Left colon (tissue), 2 donors: Measurements from ENCODE around the gene GCC1. TPM values are rescaled to one million over a fixed set of nuclear protein-coding genes. Genes with fewer than 3 reads are reported as not detected.

Experiments used
- ATAC-seq: fragments of 200-7000 bp; cut with Tn5 transposase; one replicate; pipeline ENCODE4 v1.9.1; 2020; ENCODE audit warnings: mild to moderate bottlenecking, moderate library complexity
- DNase-seq, 2 donors: peaks; one replicate each; pipeline ENCODE4 v3.0.0-alpha.2; 2020
- intact Hi-C, 2 donors: fragments of 100-400 bp; cut with DNase I in 1 of 2; cut with micrococcal nuclease in 1 of 2; formaldehyde crosslinking; loops; one replicate each; pipeline versions ENCODE4 v1.11.2 to v1.14.0; 2022; cut with DNase I, micrococcal nuclease
- long read RNA-seq: library from polyadenylated mRNA; unstranded; transcript quantifications from one replicate; pipeline ENCODE4 v2.0.0, GENCODE V29; 2021
- total RNA-seq, 2 donors: library from RNA; stranded (reverse); fragmentation: NEBNext Ultra II Directional; extraction: Animal tissue kit (Norgen Biotek cat#: 25700); gene quantifications; one replicate each; pipeline ENCODE4 v1.2.1, GENCODE V29; 2021
- donor health status: DM: no; HTN: no; CAD: no.
- donor health status: DM: yes; HTN: yes; CAD: no.

The GCC1 gene
- 10 to 100 TPM; 16.4 to 19.0 TPM for total RNA-seq
- long read RNA-seq, full-length matches to known transcripts, result 25 of 27 reads
- long read RNA-seq, partial matches to known transcripts, result 0 of 27 reads
- long read RNA-seq, other reads (novel, unspliced or antisense), result 2 of 27 reads

GRCh38 chr7:127585044-127585953 lies at the start of gene GCC1:
Gene GCC1 (minus strand): TSS chr7:127585596. CDS start chr7:127585182, 414 bp downstream.
- DNase-seq (peak; percentile 88 to 96), ATAC-seq (peak; percentile 80)
- intact Hi-C loops, result no loop called here

- intact Hi-C loops, result no loop called here
- no peak for DNase-seq
- no peak for ATAC-seq
These were observed 47.0 kb upstream of the GCC1 start for GRCh38 chr7:127632276-127632910.

GRCh38 chr7:127629268-127629854 lies 44.0 kb upstream of the GCC1 start:
- DNase-seq (peak in 1 of 2 donors; percentile 34), ATAC-seq (peak; percentile 37)
- intact Hi-C loops, result no loop called here

GRCh38 chr7:127628445-127628844 lies 43.0 kb upstream of the GCC1 start:
- ATAC-seq, result no peak
- intact Hi-C loops, result no loop called here

GRCh38 chr7:127625331-127625730 lies 39.9 kb upstream of the GCC1 start:
- DNase-seq (no peak), ATAC-seq (no peak)
- intact Hi-C loops, result no loop called here

More at GRCh38 chr7:127628445-127628844, 43.0 kb upstream of the GCC1 start:
- no peak for DNase-seq

- no peak for DNase-seq
- ATAC-seq, result no peak
- intact Hi-C loops, result no loop called here
These were observed 35.2 kb upstream of the GCC1 start for GRCh38 chr7:127620406-127621233.

GRCh38 chr7:127619681-127620405 lies 34.4 kb upstream of the GCC1 start:
- DNase-seq (no peak), ATAC-seq (peak; percentile 17)
- intact Hi-C loops, result no loop called here

- intact Hi-C loops, result no loop called here
- DNase-seq (no peak), ATAC-seq (no peak)
These were observed 33.4 kb upstream of the GCC1 start for GRCh38 chr7:127618775-127619174.

GRCh38 chr7:127618042-127618441 lies 32.6 kb upstream of the GCC1 start, which contains the start of gene PAX4:
Gene PAX4 (minus strand): TSS chr7:127618142. CDS start chr7:127615928, 2,214 bp downstream.
- intact Hi-C loops, result no loop called here
- DNase-seq (no peak), ATAC-seq (no peak)

- ATAC-seq, result no peak
- no peak for DNase-seq
- intact Hi-C loops, result no loop called here
These were observed 31.3 kb upstream of the GCC1 start for GRCh38 chr7:127616724-127617123.

GRCh38 chr7:127612263-127612662 lies 26.9 kb upstream of the GCC1 start:
- intact Hi-C loops, result no loop called here
- DNase-seq (no peak), ATAC-seq (no peak)

GRCh38 chr7:127609297-127609696 lies 23.9 kb upstream of the GCC1 start:
- DNase-seq, result no peak
- intact Hi-C loops, result no loop called here
- no peak for ATAC-seq

- no peak for ATAC-seq
- intact Hi-C loops, result no loop called here
- DNase-seq, result no peak
These were observed 23.1 kb upstream of the GCC1 start for GRCh38 chr7:127608446-127608845.

GRCh38 chr7:127600885-127601284 lies 15.5 kb upstream of the GCC1 start:
- DNase-seq (no peak), ATAC-seq (no peak)
- intact Hi-C loops, result no loop called here

GRCh38 chr7:127598318-127598717 lies 12.9 kb upstream of the GCC1 start:
- DNase-seq (no peak), ATAC-seq (no peak)
- intact Hi-C loops, result no loop called here

- ATAC-seq (no peak), DNase-seq (no peak)
- intact Hi-C loops, result no loop called here
These were observed 10.3 kb upstream of the GCC1 start for GRCh38 chr7:127595737-127596136.

GRCh38 chr7:127594490-127594889 lies 9.1 kb upstream of the GCC1 start:
- intact Hi-C loops, result no loop called here
- DNase-seq (peak in 1 of 2 donors; percentile 28), ATAC-seq (peak; percentile 55)

- intact Hi-C loops, result no loop called here
- no peak for ATAC-seq
- DNase-seq, result no peak
These were observed 7.2 kb upstream of the GCC1 start for GRCh38 chr7:127592550-127592949.
